ENCODE data around the gene PRKCA.

- no peak for TF ChIP-seq REST (IDR thresholded peaks at IDR 0.05; ENCODE audit: insufficient read depth in 1 of 2, low read depth in 2 of 2, low read length in 2 of 2)
- no peak for TF ChIP-seq POLR2AphosphoS5 (IDR thresholded peaks at IDR 0.05; ENCODE audit: low read depth, low read length)
Observed at GRCh38 chr17:66787914-66788313, 485.5 kb downstream of the PRKCA start.
